Spleen (tissue), 7 donors: ENCODE data around the gene KIF5C.

Experiments used
- CTCF ChIP-seq, 11 experiments: fragments of 200-600 bp in 7 of 11; fragments of 450-650 bp in 4 of 11; sonication (generic) in 4 of 11; IDR thresholded peaks in 8 of 11; conservative IDR thresholded peaks in 3 of 11; 1 replicate in 7 of 11; 2 replicates in 4 of 11; pipeline versions ENCODE4 v1.4.0 to v1.8.0; 2016 to 2021; ENCODE audit warnings: antibody characterized with exemption in 11 of 11, inconsistent platforms in 4 of 11, mild to moderate bottlenecking in 1 of 11
- POLR2A ChIP-seq, 3 donors: fragments of 450-650 bp; IDR thresholded peaks; one replicate each; pipeline ENCODE4 v1.5.1; 2017; ENCODE audit warnings: antibody characterized with exemption in 3 of 3, mild to moderate bottlenecking in 1 of 3
- POLR2AphosphoS5 ChIP-seq, 3 donors: sonication (generic); formaldehyde crosslinking; IDR thresholded peaks; one replicate each; pipeline ENCODE4 v1.5.1; 2017; ENCODE audit warnings: antibody characterized with exemption in 3 of 3
- donor health status: DM: no; HTN: no; CAD: no; lungs with moderate emphysema.
- donor health status: DM: no; HTN: no; CAD: no.
- donor health status: DM: no; HTN: no; CAD: no.

- TF ChIP-seq CTCF (IDR thresholded peaks at IDR 0.05 in 8 of 11, conservative IDR thresholded peaks at IDR 0.05 in 3 of 11) (no peak), POLR2A (IDR thresholded peaks at IDR 0.05) (no peak), POLR2AphosphoS5 (IDR thresholded peaks at IDR 0.05) (no peak)
Observed at GRCh38 chr2:149029307-149029965, 154.4 kb downstream of the KIF5C start.
